Muscle layer of colon (tissue), 2 donors: ENCODE measurements around the gene ERMAP.
"Not testable (repeated sequence)": the region's sequence is repeated elsewhere in the genome, so short reads cannot be mapped to it uniquely, and the experiment has no call there.

Experiments used
- H3K27ac ChIP-seq: one replicate; pipeline ENCODE4 v1.7.0; 2013; ENCODE audit warnings: low read depth, mild to moderate bottlenecking, low read length, moderate library complexity
- H3K27me3 ChIP-seq, 2 donors: one replicate each; pipeline ENCODE4 v1.7.0; 2013; ENCODE audit warnings: low read length in 2 of 2, mild to moderate bottlenecking in 2 of 2; ENCODE audit not compliant: insufficient read depth in 2 of 2, control insufficient read depth in 1 of 2
- H3K36me3 ChIP-seq: one replicate; pipeline ENCODE4 v1.7.0; 2013; ENCODE audit warnings: mild to moderate bottlenecking, low read length; ENCODE audit not compliant: insufficient read depth
- H3K4me1 ChIP-seq: one replicate; pipeline ENCODE4 v1.7.0; 2013; ENCODE audit warnings: mild to moderate bottlenecking, low read length; ENCODE audit not compliant: insufficient read depth
- H3K4me3 ChIP-seq, 2 donors: one replicate each; pipeline ENCODE4 v1.7.0; 2013; ENCODE audit warnings: low read length in 2 of 2, low read depth in 1 of 2, mild to moderate bottlenecking in 1 of 2, moderate library complexity in 1 of 2
- H3K9ac ChIP-seq: one replicate; pipeline ENCODE4 v1.7.0; 2013; ENCODE audit warnings: low read length
- H3K9me3 ChIP-seq: one replicate; pipeline ENCODE4 v1.7.0; 2013; ENCODE audit warnings: mild to moderate bottlenecking, low read length
- donor health status: abdominal sarcoma.
- donor health status: Adenocarcinoma of cecum.

The ERMAP gene

DNA sequence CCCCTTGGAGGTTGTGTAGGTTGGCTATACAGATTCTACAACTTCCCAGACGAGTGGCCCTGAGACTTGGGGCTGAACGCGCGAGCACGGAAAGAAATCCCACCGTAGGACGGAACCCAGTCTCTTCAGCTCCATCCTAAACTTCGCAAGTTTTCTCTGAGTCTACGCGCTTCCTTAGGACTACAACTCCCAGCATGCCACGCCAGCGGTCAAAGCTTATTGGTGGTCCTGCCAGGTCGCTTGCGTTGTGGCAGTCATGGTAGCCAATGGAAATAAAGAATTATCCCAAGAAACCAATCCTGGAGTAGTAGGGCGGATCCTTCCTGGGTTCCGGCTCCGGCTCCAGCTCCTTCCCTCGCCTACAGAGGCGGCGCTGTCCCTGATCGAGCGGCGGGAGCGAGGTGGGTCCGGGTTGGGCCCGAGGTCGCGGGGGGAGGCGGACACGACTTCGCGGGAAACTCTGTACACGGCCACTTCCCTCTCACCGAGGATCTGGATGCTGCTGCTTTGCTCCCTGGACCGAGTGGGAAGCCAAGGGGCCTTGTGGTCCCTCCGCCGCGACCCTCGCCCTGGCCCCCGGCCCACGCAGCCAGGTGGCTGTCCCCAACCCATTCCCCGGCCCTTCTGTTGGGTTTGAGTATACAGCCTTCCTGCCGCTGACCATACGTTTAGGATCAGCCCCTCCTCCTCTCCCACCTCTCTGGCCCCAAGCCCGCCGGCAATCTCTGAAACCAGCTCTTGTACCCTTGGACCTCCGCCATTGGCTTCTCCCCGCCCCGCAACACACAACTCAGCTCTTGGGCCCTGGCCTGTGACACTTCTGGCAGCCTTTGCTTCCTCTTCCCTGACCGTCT lies 29.6 kb downstream of the ERMAP start, which contains the start of gene ZNF691:
Gene ZNF691, plus strand, starts transcription at position 357 of the 854 bp plus-strand sequence. CDS start 3,046 bp downstream, outside the sequence.
- H3K9me3 ChIP-seq = no peaks in the 10 kb centered on the region

DNA sequence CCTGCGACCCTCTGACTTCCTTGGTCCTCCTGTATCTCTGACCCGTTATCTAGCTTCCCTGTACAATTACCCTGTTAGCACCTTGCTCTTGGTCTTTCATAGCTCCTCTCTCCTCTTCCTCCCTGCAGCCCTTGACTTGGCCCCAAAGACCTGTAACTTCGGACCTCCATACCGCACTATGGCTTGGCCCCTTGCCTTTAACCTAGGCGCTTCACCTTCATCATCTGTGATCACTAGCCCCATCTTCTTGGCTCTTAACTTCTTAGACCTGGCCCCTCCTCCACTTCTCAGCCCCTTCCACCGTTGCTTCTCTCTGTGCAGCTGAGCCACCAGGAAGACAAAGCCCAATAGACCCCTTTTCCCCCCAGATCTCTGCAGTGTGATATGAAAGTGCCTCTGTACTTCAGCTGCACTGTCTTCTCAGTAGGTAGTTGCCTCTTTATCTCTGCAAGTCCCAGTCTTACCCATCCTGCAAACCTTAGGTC lies 30.2 kb downstream of the ERMAP start:
- Histone ChIP-seq H3K4me3 (peak overlapping the region; percentile 82 to 86), H3K27ac (peak overlapping the region; percentile 57), H3K27me3 (no peaks in the 10 kb centered on the region), H3K9me3 (no peaks in the 10 kb centered on the region), H3K9ac (peak overlapping the region; percentile 50), H3K4me1 (peaks cover 13% of the 10 kb centered on the region), H3K36me3 (peaks cover 22% of the 10 kb centered on the region)

More for the DNA sequence above, 29.6 kb downstream of the ERMAP start, which contains the start of gene ZNF691:
- Histone ChIP-seq H3K4me3 (peak within 1 kb of the TSS; percentile 82 to 86), H3K27me3 (no peaks in the 10 kb centered on the region), H3K27ac (peak within 1 kb of the TSS; percentile 57), H3K36me3 (peaks cover 18% of the 10 kb centered on the region), H3K4me1 (peaks cover 13% of the 10 kb centered on the region), H3K9ac (peak within 1 kb of the TSS; percentile 50)

DNA sequence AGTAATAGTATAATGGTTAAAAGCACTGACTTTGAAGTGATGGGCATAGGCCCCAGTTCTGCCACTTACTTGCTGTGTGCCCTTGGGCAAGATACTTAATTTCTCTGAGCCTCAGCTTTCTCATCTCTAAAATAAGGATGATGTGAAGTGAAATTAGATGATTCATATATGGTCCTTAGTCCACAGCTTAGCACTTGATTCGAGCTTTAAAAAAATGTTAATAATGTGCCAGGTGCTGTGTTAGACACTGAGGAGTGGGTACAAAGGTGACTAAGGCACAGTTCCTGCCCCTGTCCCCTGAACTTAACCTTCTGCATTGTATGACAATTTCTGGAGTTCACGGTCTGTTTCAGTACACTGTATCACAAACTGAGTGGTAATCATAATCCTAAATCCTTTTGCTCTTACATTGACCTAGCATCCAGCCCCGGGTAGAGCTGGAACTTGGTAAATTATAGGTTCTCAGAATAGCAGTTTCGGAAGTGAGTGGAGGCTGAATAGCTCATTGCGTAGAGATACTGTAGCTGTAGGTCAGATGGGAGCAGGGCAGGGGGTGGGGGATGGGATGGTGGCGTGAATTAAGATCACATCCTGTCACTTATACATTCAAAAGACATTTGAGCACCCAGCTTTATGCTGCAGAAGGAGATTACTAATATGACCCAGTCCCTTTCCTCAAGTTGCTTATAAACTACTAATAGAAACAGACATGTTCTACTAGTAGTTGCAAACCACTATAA lies 31.0 kb downstream of the ERMAP start:
- Histone ChIP-seq H3K9me3 (no peaks in the 10 kb centered on the region), H3K27ac (no peak overlapping the region), H3K27me3 (no peaks in the 10 kb centered on the region), H3K9ac (no peak overlapping the region), H3K4me3 (peak overlapping the region in 1 of 2 donors; percentile 82), H3K4me1 (peaks cover 13% of the 10 kb centered on the region), H3K36me3 (peaks cover 17% of the 10 kb centered on the region)

DNA sequence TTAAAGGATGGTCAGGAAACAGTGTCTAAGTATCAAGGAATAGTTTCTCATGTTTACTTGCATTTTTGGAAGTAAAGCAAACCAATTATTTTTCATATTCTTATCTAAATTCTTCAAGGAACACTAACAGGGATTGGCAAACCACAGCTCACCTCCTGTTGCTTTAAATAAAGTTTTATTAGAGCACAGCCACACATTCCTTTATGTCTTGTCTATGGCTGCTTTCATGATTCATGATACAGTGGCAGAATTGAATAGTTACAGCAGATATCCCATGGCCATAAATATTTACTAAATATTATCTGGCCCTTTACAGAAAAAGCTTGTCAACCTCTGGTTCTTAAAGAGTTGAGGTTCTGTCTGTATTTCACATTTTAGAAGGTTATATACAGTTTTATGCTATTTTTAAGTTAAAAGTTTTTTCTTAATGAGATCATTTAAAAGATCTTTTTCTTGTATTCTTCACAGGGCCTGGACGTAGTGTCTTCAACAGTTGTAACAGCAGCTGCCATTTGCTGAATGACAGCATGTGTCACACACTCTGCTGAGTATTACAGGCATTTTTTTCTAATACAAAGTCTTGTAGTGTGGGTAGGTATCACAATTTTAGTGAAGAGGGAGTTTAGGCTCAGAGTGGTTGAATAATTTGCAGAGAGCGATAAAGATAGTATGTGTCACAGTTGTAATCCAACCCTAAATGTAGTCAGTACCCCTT lies 32.1 kb downstream of the ERMAP start:
- no peak overlapping the region for H3K27ac ChIP-seq
- H3K9ac ChIP-seq = no peak overlapping the region
- H3K36me3 ChIP-seq = peaks cover 13% of the 10 kb centered on the region
- no peak overlapping the region for H3K4me3 ChIP-seq
- H3K4me1 ChIP-seq = peaks cover 13% of the 10 kb centered on the region
- H3K27me3 ChIP-seq = no peaks in the 10 kb centered on the region
- H3K9me3 ChIP-seq = no peaks in the 10 kb centered on the region

DNA sequence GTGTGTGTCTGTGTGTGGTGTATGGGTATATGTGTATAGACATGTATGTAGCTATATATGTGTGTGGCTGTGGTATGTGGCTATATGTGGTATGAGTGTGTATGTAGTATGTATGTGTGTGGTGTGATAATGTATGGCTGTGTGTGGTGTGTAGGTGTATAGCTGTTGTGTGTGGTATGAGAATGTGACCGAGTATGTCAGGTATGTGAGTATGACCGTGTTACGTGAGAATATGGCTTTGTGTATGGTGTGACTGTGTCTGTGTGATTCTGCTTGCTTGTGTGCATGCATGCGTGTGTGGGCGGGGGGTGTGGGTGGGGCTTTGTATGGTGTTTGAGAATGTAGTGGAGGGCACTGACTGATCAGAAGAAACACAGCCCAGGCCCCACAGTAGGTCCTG lies 33.0 kb downstream of the ERMAP start:
- H3K27ac ChIP-seq = no peak overlapping the region
- H3K9me3 ChIP-seq = no peaks in the 10 kb centered on the region
- no peaks in the 10 kb centered on the region for H3K27me3 ChIP-seq
- H3K9ac ChIP-seq = no peak overlapping the region
- H3K4me3 ChIP-seq = no peak overlapping the region
- H3K36me3 ChIP-seq = peaks cover 13% of the 10 kb centered on the region
- H3K4me1 ChIP-seq = peaks cover 13% of the 10 kb centered on the region

DNA sequence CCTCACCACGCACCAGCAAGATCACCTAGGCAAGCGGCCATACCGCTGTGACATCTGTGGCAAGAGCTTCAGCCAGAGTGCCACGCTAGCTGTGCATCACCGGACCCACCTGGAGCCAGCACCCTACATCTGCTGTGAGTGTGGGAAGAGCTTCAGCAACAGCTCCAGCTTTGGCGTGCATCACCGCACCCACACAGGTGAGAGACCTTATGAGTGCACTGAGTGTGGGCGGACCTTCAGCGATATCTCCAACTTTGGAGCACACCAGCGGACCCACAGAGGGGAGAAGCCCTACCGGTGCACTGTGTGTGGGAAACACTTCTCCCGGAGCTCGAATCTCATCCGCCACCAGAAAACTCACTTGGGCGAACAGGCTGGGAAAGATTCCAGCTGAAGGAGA lies 34.5 kb downstream of the ERMAP start:
- peaks cover 13% of the 10 kb centered on the region for H3K36me3 ChIP-seq
- H3K27me3 ChIP-seq = no peaks in the 10 kb centered on the region

DNA sequence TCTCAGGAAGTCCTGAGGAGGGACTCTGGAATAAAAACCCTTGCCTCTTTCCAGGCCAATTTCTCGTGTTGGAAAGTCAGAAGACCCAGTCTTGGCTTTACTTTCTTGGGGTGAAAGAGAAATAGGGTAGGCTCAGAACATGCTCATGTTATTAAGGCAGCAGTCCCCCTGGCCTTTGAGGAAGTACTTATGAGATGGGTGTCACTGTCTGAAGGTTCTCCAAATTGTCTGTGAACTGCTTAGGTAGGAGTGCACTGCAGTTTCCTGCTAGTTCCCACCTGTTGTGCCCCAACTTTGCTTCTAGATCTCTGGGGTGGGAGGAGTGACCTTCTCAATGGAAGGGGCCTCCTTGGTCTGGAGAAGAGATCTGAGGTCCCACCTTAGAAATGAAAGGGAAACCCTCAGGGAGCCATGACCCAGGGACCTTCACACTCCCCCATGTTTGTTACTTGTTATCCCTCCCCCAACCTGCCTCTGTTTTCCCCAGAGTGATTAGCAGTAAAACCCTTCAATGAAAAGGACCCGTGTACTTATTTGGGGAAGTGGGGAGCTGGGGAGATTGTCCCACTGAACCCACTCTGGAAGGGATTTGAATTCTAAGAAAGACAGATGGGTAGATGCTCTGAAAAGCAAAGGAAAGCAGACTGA lies 35.2 kb downstream of the ERMAP start:
- Histone ChIP-seq H3K4me3 (no peak overlapping the region), H3K9ac (no peak overlapping the region), H3K36me3 (peaks cover 13% of the 10 kb centered on the region), H3K27ac (no peak overlapping the region), H3K9me3 (no peaks in the 10 kb centered on the region), H3K4me1 (peaks cover 12% of the 10 kb centered on the region), H3K27me3 (no peaks in the 10 kb centered on the region)

More for the DNA sequence above, 34.5 kb downstream of the ERMAP start:
- Histone ChIP-seq H3K27ac (no peak overlapping the region), H3K9ac (no peak overlapping the region), H3K4me1 (peaks cover 13% of the 10 kb centered on the region), H3K9me3 (no peaks in the 10 kb centered on the region), H3K4me3 (no peak overlapping the region)

DNA sequence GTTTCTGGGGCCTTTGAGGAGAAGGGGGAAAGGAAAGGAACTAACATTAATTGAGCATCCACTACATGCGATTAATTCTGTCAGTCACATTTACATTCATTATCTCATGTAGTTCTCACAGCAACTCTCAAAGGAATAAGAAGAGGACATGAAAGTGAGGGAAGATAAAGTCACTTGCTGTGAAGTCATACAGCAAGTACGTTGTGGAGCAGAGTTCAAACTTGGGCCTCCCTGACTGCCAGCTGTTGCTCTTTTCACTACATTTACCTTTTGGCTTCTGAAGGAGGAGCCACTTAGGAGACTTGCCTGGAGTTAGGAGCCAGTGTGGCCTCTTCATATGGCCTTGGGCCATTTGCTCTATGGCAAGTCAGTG lies 35.7 kb downstream of the ERMAP start:
- H3K27me3 ChIP-seq = no peaks in the 10 kb centered on the region
- H3K27ac ChIP-seq = no peak overlapping the region
- H3K4me1 ChIP-seq = peaks cover 7% of the 10 kb centered on the region
- H3K9me3 ChIP-seq = no peaks in the 10 kb centered on the region
- no peak overlapping the region for H3K9ac ChIP-seq
- H3K4me3 ChIP-seq = no peak overlapping the region
- peaks cover 13% of the 10 kb centered on the region for H3K36me3 ChIP-seq

DNA sequence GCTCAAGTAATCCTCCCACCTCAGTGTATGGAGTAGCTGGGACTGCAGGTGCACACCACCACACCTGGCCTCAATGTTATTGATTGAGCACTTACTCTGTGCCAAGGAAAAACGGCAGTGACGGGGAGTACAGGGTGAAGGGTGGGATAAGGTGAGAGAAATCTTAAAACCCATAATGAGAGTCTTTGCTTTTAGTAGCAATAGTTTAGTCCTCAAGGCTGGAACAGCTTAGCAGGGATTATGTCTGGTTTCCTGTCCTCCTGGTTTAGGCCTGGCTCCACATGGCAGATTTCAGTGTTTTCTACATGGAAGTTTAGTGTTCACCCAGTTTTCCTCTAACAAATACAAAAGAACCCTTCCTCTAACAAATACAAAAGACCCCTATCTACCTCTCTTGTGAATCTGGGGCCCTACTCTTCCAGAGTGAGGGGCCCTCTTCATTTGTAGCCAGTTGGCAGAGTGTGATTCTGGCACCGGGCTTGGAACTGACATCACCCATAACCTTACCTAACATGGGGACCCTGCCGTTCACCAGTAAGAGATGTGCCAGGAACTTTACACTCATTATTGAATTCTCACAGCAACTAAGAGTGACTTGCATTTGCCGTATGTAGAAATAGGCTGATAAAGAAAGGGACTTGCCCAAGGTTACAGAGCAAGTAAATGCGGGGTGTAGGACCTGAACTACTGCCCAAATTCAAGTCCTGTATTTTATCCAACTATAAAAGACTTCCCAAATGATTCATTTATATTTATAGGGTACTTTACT lies 36.4 kb downstream of the ERMAP start:
- Histone ChIP-seq H3K9me3 (no peaks in the 10 kb centered on the region), H3K4me1 (no peaks in the 10 kb centered on the region), H3K9ac (no peak overlapping the region), H3K27me3 (no peaks in the 10 kb centered on the region), H3K36me3 (peaks cover 13% of the 10 kb centered on the region), H3K4me3 (no peak overlapping the region), H3K27ac (no peak overlapping the region)

DNA sequence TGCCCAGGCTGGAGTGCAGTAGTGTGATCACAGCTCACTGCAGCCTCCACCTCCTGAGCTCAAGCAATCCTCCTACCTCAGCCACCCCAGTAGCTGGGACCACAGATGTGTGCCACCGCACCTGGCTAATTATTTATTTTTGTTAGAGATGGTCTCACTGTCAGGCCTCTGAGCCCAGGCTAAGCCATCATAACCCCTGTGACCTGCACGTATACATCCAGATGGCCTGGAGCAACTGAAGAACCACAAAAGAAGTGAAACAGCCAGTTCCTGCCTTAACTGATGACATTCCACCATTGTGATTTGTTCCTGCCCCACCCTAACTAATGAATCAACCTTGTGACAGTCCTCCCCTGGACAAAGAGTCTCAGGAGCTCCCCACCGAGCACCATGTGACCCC lies 39.6 kb downstream of the ERMAP start:
- not testable (repeated sequence) for H3K27ac ChIP-seq, H3K4me1 ChIP-seq, H3K4me3 ChIP-seq, H3K27me3 ChIP-seq, H3K36me3 ChIP-seq, H3K9me3 ChIP-seq, H3K9ac ChIP-seq
